Right lobe of liver (tissue), 6 donors: Measurements from ENCODE around the gene PLXNA4. TPM values are rescaled to one million over a fixed set of nuclear protein-coding genes. Genes with fewer than 3 reads are reported as not detected.
"Not testable (repeated sequence)": the region's sequence is repeated elsewhere in the genome, so short reads cannot be mapped to it uniquely, and the experiment has no call there.

Experiments used
- ATAC-seq, 4 donors: fragments of 200-7000 bp; cut with Tn5 transposase; one replicate each; pipeline ENCODE4 v1.9.1; 2020; ENCODE audit warnings: mild to moderate bottlenecking in 4 of 4, moderate library complexity in 4 of 4
- DNase-seq, 3 donors: peaks; one replicate each; pipeline ENCODE4 v3.0.0-alpha.2; 2020
- H3K27ac ChIP-seq, 3 donors: fragments of 200-600 bp; one replicate each; pipeline ENCODE4 v1.8.0; 2022
- H3K27me3 ChIP-seq, 2 donors: fragments of 200-600 bp; one replicate each; pipeline ENCODE4 v1.8.0; 2022
- H3K36me3 ChIP-seq, 4 donors: fragments of 200-600 bp; sonication (generic) in 1 of 4; one replicate each; pipeline versions ENCODE4 v1.5.1 to v1.8.0; 2017 to 2022; ENCODE audit warnings: control low read depth in 1 of 4
- H3K4me1 ChIP-seq, 4 donors: fragments of 200-600 bp; sonication (generic) in 1 of 4; one replicate each; pipeline versions ENCODE4 v1.5.1 to v1.8.0; 2017 to 2022; ENCODE audit warnings: control low read depth in 1 of 4
- H3K4me3 ChIP-seq, 3 donors: fragments of 200-600 bp; one replicate each; pipeline ENCODE4 v1.8.0; 2022
- H3K9me3 ChIP-seq, 4 donors: fragments of 200-600 bp; sonication (generic) in 1 of 4; one replicate each; pipeline versions ENCODE4 v1.5.1 to v1.8.0; 2017 to 2022; ENCODE audit warnings: control low read depth in 1 of 4
- CTCF ChIP-seq, 4 donors: fragments of 200-600 bp in 3 of 4; fragments of 450-650 bp in 1 of 4; IDR thresholded peaks; one replicate each; pipeline versions ENCODE4 v1.5.1 to v1.8.0; 2016 to 2022; ENCODE audit warnings: antibody characterized with exemption in 4 of 4, mild to moderate bottlenecking in 2 of 4
- POLR2A ChIP-seq: fragments of 450-650 bp; IDR thresholded peaks from one replicate; pipeline ENCODE4 v1.6.1; 2017; ENCODE audit warnings: antibody characterized with exemption, mild to moderate bottlenecking
- WGBS: methylation state at CpG from one replicate; pipeline ENCODE4 v1.1.6; 2018; ENCODE audit warnings: low coverage, low lambda C conversion rate; ENCODE audit not compliant: insufficient coverage; ENCODE audit errors: missing lambda C conversion rate; 5-methylcytosine and 5-hydroxymethylcytosine counted together
- intact Hi-C, 2 donors: fragments of 100-400 bp; cut with DNase I; formaldehyde crosslinking; loops; one replicate each; pipeline versions ENCODE4 v1.11.2 to v1.14.1; 2022
- total RNA-seq, 6 experiments: library from RNA; depleted of rRNA in 2 of 6; stranded (reverse); fragments of >200 nt in 2 of 6; fragmentation: NEBNext Ultra II Directional in 3 of 6; extraction: Animal tissue kit (Norgen Biotek cat#: 25700) in 3 of 6; gene quantifications; one replicate each; pipeline versions ENCODE4 v1.1.0 to v1.2.4, GENCODE V29; 2016 to 2023
- donor health status: DM: no; HTN: yes; CAD: no.
- donor health status: DM: no; HTN: no; CAD: no.
- donor health status: DM: no; HTN: no; CAD: no.
- donor health status: DM: no; HTN: yes; CAD: no.
- donor health status: DM: no; HTN: yes; CAD: no.

PLXNA4 gene
- total RNA-seq, 6 experiments from 2014 or later, result 0.17 to 0.90 (median 0.30) TPM

DNA sequence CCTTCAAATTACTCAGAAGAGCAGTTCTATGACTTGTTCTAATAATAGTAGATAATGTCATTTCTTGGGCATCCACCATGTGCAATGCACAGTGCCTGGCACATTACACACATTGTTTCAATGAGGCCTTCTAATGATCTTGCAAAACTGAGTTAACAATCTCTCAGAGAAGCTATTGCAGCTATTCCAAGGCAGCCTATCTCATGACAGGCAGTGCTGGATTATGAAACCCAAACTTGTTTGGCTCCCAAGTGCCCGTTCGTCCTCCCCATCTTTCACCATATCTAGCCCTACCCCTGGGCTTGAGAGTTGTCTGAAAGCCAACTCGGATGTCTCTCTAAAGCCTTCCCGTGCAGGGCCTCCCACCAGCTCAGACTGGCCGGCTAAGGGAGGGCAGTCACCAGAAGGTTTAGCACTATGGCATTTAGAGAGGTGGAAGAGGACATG lies 405.1 kb downstream of the PLXNA4 start:
- ATAC-seq (no peak), DNase-seq (no peak)
- no peaks in the 10 kb centered on the region for H3K36me3 ChIP-seq
- H3K27ac ChIP-seq, result no peak overlapping the region
- no peaks in the 10 kb centered on the region for H3K27me3 ChIP-seq
- WGBS, result no CpG with 5 or more reads among the region's 5 CpGs
- intact Hi-C loops, result no loop called here
- no peak overlapping the region for H3K4me3 ChIP-seq
- no peaks in the 10 kb centered on the region for H3K9me3 ChIP-seq
- no peaks in the 10 kb centered on the region for H3K4me1 ChIP-seq
- no peak for TF ChIP-seq CTCF (IDR thresholded peaks at IDR 0.05)
- TF ChIP-seq POLR2A, result no peak

DNA sequence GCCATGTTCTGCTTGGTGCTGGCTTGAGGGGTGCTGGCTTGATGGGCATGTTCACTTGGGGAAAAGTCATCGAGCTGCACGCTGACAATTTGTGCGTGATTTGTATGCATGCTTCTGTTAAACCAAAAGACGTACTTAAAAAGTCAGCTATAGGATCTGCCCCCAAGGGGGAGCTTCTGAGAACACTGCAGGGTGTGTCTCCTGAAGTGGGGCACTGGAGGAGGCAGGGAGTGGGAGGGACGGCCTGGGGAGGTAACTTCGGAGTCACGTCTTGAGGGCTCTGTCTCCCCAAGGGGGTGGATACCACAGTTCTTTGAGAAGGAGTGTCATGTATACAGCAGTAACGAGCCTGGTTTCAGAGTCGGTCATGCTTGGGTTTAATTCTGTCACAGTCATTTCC lies 406.5 kb downstream of the PLXNA4 start:
- Histone ChIP-seq H3K27me3 (no peaks in the 10 kb centered on the region), H3K4me1 (no peaks in the 10 kb centered on the region), H3K27ac (no peak overlapping the region), H3K4me3 (no peak overlapping the region), H3K36me3 (no peaks in the 10 kb centered on the region), H3K9me3 (no peaks in the 10 kb centered on the region)
- DNase-seq, result no peak
- intact Hi-C loops, result no loop called here
- ATAC-seq, result no peak
- 49% methylated on average over 7 of the region's 9 CpGs for WGBS
- TF ChIP-seq POLR2A (no peak), CTCF (IDR thresholded peaks at IDR 0.05) (no peak)

GRCh38 chr7:132168239-132168638 lies 408.0 kb downstream of the PLXNA4 start:
- H3K4me3 ChIP-seq, result no peak overlapping the region
- H3K27ac ChIP-seq, result no peak overlapping the region
- intact Hi-C loops, result no loop called here
- 100% methylated on average over 5 of the region's 17 CpGs for WGBS
- no peaks in the 10 kb centered on the region for H3K27me3 ChIP-seq
- no peaks in the 10 kb centered on the region for H3K4me1 ChIP-seq
- no peaks in the 10 kb centered on the region for H3K36me3 ChIP-seq
- DNase-seq, result no peak
- ATAC-seq, result no peak
- no peaks in the 10 kb centered on the region for H3K9me3 ChIP-seq
- TF ChIP-seq CTCF (IDR thresholded peaks at IDR 0.05), result no peak
- no peak for TF ChIP-seq POLR2A

DNA sequence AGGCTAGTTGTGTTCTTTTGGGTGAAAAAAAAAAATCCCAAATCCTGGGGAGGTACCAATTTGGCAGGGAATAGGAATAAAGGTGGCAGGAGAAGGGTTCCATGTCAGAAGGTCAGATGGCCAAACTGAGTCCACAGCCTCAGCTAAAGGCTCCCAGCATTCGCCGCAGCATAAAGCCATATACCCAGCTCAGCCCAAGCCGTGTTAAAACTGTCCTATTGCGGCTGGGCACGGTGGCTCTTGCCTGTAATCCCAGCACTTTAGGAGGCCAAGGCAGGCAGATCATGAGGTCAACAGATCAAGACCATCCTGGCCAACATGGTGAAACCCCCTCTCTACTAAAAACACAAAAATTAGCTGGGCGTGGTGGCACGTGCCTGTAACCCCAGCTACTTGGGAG lies 410.6 kb downstream of the PLXNA4 start:
- H3K36me3 ChIP-seq, H3K27me3 ChIP-seq, DNase-seq, H3K27ac ChIP-seq, H3K4me1 ChIP-seq, ATAC-seq, H3K4me3 ChIP-seq, H3K9me3 ChIP-seq, intact Hi-C loops: not testable (repeated sequence)
- 80% methylated on average over 1 of the region's 7 CpGs for WGBS

GRCh38 chr7:132164558-132165125 lies 411.6 kb downstream of the PLXNA4 start:
- Histone ChIP-seq H3K36me3 (no peaks in the 10 kb centered on the region), H3K27me3 (no peaks in the 10 kb centered on the region), H3K9me3 (no peaks in the 10 kb centered on the region), H3K4me1 (no peaks in the 10 kb centered on the region), H3K4me3 (no peak overlapping the region), H3K27ac (no peak overlapping the region)
- DNase-seq (no peak), ATAC-seq (no peak)
- intact Hi-C loops, result no loop called here
- no peak for TF ChIP-seq POLR2A
- no peak for TF ChIP-seq CTCF (IDR thresholded peaks at IDR 0.05)
- 56% methylated on average over 11 of the region's 12 CpGs for WGBS
